GM10266 (cell line): ENCODE measurements around the gene ASTN1.

Experiments used
- DNase-seq: peaks from one replicate; pipeline ENCODE4 v3.0.0; 2012; ENCODE audit errors: extremely low spot score
- CTCF ChIP-seq: IDR thresholded peaks from 2 replicates; pipeline ENCODE4 v1.5.1; 2012; ENCODE audit warnings: mild to moderate bottlenecking, low read depth; ENCODE audit not compliant: control insufficient read depth, insufficient read depth; ENCODE audit errors: missing control alignments

Gene ASTN1

GRCh38 chr1:177010211-177010825 lies 154.2 kb downstream of the ASTN1 start:
- no peak for DNase-seq
- no peak for TF ChIP-seq CTCF

GRCh38 chr1:177008653-177009052 lies 155.9 kb downstream of the ASTN1 start:
- TF ChIP-seq CTCF: no peak
- DNase-seq: no peak

GRCh38 chr1:177007437-177008161 lies 156.9 kb downstream of the ASTN1 start:
- no peak for TF ChIP-seq CTCF
- no peak for DNase-seq

GRCh38 chr1:177002891-177003290 lies 161.6 kb downstream of the ASTN1 start:
- no peak for TF ChIP-seq CTCF
- no peak for DNase-seq

GRCh38 chr1:177001556-177001955 lies 163.0 kb downstream of the ASTN1 start:
- DNase-seq: no peak
- TF ChIP-seq CTCF: no peak

- TF ChIP-seq CTCF: no peak
- DNase-seq: no peak
These were observed 166.2 kb downstream of the ASTN1 start for GRCh38 chr1:176998183-176998795.
